ENCODE data around the gene CEP41. TPM values are rescaled to one million over a fixed set of nuclear protein-coding genes. Genes with fewer than 3 reads are reported as not detected.

The CEP41 gene
- total RNA-seq, 1 experiment from 2014 or later, result 7.1 TPM

DNA sequence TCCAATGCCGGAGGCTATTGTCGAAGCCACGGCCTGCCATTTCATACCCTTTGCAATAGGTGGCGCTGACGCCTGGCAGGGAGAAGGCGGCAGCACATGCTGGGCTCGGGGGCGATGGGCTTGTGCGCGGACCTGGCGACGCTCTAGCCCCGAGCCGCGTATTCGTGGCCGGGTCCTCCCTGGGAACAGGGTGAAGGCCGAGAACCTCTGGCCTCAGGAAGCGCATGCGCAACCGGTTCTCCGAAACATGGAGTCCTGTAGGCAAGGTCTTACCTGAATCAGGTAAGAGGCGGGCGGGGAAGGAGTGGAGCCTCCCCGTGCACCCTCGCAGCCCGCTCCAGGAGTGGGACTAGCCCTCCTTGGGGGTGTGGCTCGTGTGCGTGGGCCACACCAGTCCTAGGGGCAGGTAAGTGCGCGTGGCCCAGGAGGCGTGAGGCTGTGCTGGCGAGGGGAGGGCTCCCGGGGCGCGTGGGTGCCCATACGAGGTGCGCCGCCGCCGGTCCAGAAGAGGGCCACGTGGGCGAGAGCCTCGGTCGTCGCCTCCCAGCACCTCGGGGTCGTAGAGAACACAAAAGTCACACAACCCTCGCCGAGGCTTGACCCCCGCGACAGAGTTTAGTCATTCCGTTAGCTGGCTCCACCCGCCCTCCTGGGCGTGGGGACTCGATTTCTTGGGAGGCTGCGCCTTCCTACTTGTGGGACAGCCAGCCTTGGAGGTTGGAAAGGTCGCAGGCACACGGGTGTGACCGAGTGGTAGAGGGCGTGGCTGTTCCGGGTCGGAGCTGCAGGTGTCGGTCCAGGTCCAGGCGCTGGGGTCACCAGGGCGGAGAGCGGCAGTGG, 45.5 kb upstream of the CEP41 start (continued):
- TF ChIP-seq NR2C2 (CRISPR knock-in tag; IDR thresholded peaks at IDR 0.05) (no peak), ZNF423 (CRISPR knock-in tag; IDR thresholded peaks at IDR 0.05) (no peak), FOXP1 (CRISPR knock-in tag; IDR thresholded peaks at IDR 0.05; ENCODE audit: borderline replicate concordance) (peak; percentile 79), ZNF416 (CRISPR knock-in tag; IDR thresholded peaks at IDR 0.05) (no peak), ZNF263 (CRISPR knock-in tag; IDR thresholded peaks at IDR 0.05; ENCODE audit: low read depth) (0 out of 2 replicates have a peak, but pooled peaks have one; percentile 24), SP1 (CRISPR knock-in tag; conservative IDR thresholded peaks at IDR 0.05) (peak; percentile 69), ZNF317 (CRISPR knock-in tag; IDR thresholded peaks at IDR 0.05; ENCODE audit: borderline replicate concordance, low read depth) (0 out of 2 replicates have a peak, but pooled peaks have one; percentile 18), CREB1 (CRISPR knock-in tag; IDR thresholded peaks at IDR 0.05) (0 out of 2 replicates have a peak, but pooled peaks have one; percentile 67), RELA (CRISPR knock-in tag; IDR thresholded peaks at IDR 0.05; ENCODE audit: borderline replicate concordance) (peak; percentile 60; the same call in 1 of the 2 replicates)
- TF ChIP-seq, protein P1, sequence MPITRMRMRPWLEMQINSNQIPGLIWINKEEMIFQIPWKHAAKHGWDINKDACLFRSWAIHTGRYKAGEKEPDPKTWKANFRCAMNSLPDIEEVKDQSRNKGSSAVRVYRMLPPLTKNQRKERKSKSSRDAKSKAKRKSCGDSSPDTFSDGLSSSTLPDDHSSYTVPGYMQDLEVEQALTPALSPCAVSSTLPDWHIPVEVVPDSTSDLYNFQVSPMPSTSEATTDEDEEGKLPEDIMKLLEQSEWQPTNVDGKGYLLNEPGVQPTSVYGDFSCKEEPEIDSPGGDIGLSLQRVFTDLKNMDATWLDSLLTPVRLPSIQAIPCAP (CRISPR knock-in tag; IDR thresholded peaks at IDR 0.05), result peak; percentile 77; the same call in 1 of the 2 replicates
- TF ChIP-seq, protein P2, sequence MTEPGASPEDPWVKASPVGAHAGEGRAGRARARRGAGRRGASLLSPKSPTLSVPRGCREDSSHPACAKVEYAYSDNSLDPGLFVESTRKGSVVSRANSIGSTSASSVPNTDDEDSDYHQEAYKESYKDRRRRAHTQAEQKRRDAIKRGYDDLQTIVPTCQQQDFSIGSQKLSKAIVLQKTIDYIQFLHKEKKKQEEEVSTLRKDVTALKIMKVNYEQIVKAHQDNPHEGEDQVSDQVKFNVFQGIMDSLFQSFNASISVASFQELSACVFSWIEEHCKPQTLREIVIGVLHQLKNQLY (CRISPR knock-in tag; IDR thresholded peaks at IDR 0.05), result peak; percentile 33; the same call in 1 of the 2 replicates
- TF ChIP-seq, protein P3, sequence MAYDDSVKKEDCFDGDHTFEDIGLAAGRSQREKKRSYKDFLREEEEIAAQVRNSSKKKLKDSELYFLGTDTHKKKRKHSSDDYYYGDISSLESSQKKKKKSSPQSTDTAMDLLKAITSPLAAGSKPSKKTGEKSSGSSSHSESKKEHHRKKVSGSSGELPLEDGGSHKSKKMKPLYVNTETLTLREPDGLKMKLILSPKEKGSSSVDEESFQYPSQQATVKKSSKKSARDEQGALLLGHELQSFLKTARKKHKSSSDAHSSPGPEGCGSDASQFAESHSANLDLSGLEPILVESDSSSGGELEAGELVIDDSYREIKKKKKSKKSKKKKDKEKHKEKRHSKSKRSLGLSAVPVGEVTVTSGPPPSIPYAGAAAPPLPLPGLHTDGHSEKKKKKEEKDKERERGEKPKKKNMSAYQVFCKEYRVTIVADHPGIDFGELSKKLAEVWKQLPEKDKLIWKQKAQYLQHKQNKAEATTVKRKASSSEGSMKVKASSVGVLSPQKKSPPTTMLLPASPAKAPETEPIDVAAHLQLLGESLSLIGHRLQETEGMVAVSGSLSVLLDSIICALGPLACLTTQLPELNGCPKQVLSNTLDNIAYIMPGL (CRISPR knock-in tag; IDR thresholded peaks at IDR 0.05), result peak; percentile 86
- TF ChIP-seq, protein P4, sequence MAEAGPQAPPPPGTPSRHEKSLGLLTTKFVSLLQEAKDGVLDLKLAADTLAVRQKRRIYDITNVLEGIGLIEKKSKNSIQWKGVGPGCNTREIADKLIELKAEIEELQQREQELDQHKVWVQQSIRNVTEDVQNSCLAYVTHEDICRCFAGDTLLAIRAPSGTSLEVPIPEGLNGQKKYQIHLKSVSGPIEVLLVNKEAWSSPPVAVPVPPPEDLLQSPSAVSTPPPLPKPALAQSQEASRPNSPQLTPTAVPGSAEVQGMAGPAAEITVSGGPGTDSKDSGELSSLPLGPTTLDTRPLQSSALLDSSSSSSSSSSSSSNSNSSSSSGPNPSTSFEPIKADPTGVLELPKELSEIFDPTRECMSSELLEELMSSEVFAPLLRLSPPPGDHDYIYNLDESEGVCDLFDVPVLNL (CRISPR knock-in tag; IDR thresholded peaks at IDR 0.05; ENCODE audit: borderline replicate concordance, low read depth), result peak; percentile 72; the same call in 1 of the 2 replicates
- TF ChIP-seq, protein P5, sequence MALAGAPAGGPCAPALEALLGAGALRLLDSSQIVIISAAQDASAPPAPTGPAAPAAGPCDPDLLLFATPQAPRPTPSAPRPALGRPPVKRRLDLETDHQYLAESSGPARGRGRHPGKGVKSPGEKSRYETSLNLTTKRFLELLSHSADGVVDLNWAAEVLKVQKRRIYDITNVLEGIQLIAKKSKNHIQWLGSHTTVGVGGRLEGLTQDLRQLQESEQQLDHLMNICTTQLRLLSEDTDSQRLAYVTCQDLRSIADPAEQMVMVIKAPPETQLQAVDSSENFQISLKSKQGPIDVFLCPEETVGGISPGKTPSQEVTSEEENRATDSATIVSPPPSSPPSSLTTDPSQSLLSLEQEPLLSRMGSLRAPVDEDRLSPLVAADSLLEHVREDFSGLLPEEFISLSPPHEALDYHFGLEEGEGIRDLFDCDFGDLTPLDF (CRISPR knock-in tag; IDR thresholded peaks at IDR 0.05), result 0 out of 2 replicates have a peak, but pooled peaks have one; percentile 37
- TF ChIP-seq, protein P6, sequence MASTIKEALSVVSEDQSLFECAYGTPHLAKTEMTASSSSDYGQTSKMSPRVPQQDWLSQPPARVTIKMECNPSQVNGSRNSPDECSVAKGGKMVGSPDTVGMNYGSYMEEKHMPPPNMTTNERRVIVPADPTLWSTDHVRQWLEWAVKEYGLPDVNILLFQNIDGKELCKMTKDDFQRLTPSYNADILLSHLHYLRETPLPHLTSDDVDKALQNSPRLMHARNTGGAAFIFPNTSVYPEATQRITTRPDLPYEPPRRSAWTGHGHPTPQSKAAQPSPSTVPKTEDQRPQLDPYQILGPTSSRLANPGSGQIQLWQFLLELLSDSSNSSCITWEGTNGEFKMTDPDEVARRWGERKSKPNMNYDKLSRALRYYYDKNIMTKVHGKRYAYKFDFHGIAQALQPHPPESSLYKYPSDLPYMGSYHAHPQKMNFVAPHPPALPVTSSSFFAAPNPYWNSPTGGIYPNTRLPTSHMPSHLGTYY (CRISPR knock-in tag; IDR thresholded peaks at IDR 0.05), result no peak
- TF ChIP-seq, protein P7, sequence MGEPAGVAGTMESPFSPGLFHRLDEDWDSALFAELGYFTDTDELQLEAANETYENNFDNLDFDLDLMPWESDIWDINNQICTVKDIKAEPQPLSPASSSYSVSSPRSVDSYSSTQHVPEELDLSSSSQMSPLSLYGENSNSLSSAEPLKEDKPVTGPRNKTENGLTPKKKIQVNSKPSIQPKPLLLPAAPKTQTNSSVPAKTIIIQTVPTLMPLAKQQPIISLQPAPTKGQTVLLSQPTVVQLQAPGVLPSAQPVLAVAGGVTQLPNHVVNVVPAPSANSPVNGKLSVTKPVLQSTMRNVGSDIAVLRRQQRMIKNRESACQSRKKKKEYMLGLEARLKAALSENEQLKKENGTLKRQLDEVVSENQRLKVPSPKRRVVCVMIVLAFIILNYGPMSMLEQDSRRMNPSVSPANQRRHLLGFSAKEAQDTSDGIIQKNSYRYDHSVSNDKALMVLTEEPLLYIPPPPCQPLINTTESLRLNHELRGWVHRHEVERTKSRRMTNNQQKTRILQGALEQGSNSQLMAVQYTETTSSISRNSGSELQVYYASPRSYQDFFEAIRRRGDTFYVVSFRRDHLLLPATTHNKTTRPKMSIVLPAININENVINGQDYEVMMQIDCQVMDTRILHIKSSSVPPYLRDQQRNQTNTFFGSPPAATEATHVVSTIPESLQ (CRISPR knock-in tag; IDR thresholded peaks at IDR 0.05), result peak; percentile 15; the same call in 1 of the 2 replicates
